Neuron (in vitro differentiated cells): ENCODE data around the gene NOS1AP.

ENCODE experiments used
- H2AFZ ChIP-seq: one replicate; pipeline ENCODE4 v1.6.1; 2013; ENCODE audit warnings: low read depth, mild to moderate bottlenecking, inconsistent platforms, low read length, moderate library complexity
- H3K27me3 ChIP-seq: one replicate; pipeline ENCODE4 v1.6.1; 2013; ENCODE audit warnings: low read length; ENCODE audit not compliant: insufficient read depth
- H3K36me3 ChIP-seq: one replicate; pipeline ENCODE4 v1.6.1; 2013; ENCODE audit warnings: low read length; ENCODE audit not compliant: insufficient read depth
- H3K4me1 ChIP-seq: one replicate; pipeline ENCODE4 v1.6.1; 2013; ENCODE audit warnings: low read length; ENCODE audit not compliant: insufficient read depth
- H3K4me3 ChIP-seq: 2 replicates; pipeline ENCODE4 v1.5.1; 2013; ENCODE audit warnings: mild to moderate bottlenecking, low read length, moderate library complexity
- H3K9me3 ChIP-seq: one replicate; pipeline ENCODE4 v1.6.1; 2013; ENCODE audit warnings: low read length

The NOS1AP gene

GRCh38 chr1:162359523-162360236, 290.2 kb downstream of the NOS1AP start:
- no peaks in the 10 kb centered on the region for H3K27me3 ChIP-seq
- H3K4me1 ChIP-seq, result peaks cover 13% of the 10 kb centered on the region
- H3K36me3 ChIP-seq, result peaks cover 21% of the 10 kb centered on the region
- no peak overlapping the region for H2AFZ ChIP-seq
- no peaks in the 10 kb centered on the region for H3K9me3 ChIP-seq
- no peak overlapping the region for H3K4me3 ChIP-seq

- Histone ChIP-seq H3K4me3 (no peak overlapping the region), H2AFZ (no peak overlapping the region), H3K36me3 (peaks cover 18% of the 10 kb centered on the region), H3K27me3 (no peaks in the 10 kb centered on the region), H3K9me3 (no peaks in the 10 kb centered on the region), H3K4me1 (peaks cover 13% of the 10 kb centered on the region)
These were observed 290.9 kb downstream of the NOS1AP start for GRCh38 chr1:162360237-162360873.

GRCh38 chr1:162360874-162361260, 291.4 kb downstream of the NOS1AP start:
- Histone ChIP-seq H3K4me1 (peaks cover 13% of the 10 kb centered on the region), H3K9me3 (no peaks in the 10 kb centered on the region), H3K36me3 (peaks cover 13% of the 10 kb centered on the region), H3K27me3 (no peaks in the 10 kb centered on the region), H3K4me3 (no peak overlapping the region), H2AFZ (no peak overlapping the region)

GRCh38 chr1:162361349-162361748, 291.9 kb downstream of the NOS1AP start:
- H3K36me3 ChIP-seq, result peaks cover 11% of the 10 kb centered on the region
- no peaks in the 10 kb centered on the region for H3K27me3 ChIP-seq
- no peaks in the 10 kb centered on the region for H3K9me3 ChIP-seq
- H3K4me3 ChIP-seq, result no peak overlapping the region
- H2AFZ ChIP-seq, result no peak overlapping the region
- H3K4me1 ChIP-seq, result peaks cover 13% of the 10 kb centered on the region

- peaks cover 20% of the 10 kb centered on the region for H3K36me3 ChIP-seq
- H3K4me3 ChIP-seq, result no peak overlapping the region
- peaks cover 2% of the 10 kb centered on the region for H3K4me1 ChIP-seq
- H3K27me3 ChIP-seq, result no peaks in the 10 kb centered on the region
- no peaks in the 10 kb centered on the region for H3K9me3 ChIP-seq
- no peak overlapping the region for H2AFZ ChIP-seq
These were observed 294.3 kb downstream of the NOS1AP start for GRCh38 chr1:162363823-162364222.

GRCh38 chr1:162364498-162364897, 295.0 kb downstream of the NOS1AP start:
- Histone ChIP-seq H2AFZ (no peak overlapping the region), H3K4me3 (no peak overlapping the region), H3K4me1 (no peaks in the 10 kb centered on the region), H3K9me3 (no peaks in the 10 kb centered on the region), H3K36me3 (peaks cover 23% of the 10 kb centered on the region), H3K27me3 (no peaks in the 10 kb centered on the region)

- Histone ChIP-seq H3K9me3 (no peaks in the 10 kb centered on the region), H3K4me3 (no peak overlapping the region), H2AFZ (no peak overlapping the region), H3K36me3 (peaks cover 26% of the 10 kb centered on the region), H3K4me1 (no peaks in the 10 kb centered on the region), H3K27me3 (no peaks in the 10 kb centered on the region)
These were observed 296.0 kb downstream of the NOS1AP start for GRCh38 chr1:162365284-162366020.

GRCh38 chr1:162366149-162366548, 296.7 kb downstream of the NOS1AP start:
- Histone ChIP-seq H3K27me3 (no peaks in the 10 kb centered on the region), H3K4me1 (no peaks in the 10 kb centered on the region), H2AFZ (no peak overlapping the region), H3K4me3 (no peak overlapping the region), H3K36me3 (peaks cover 26% of the 10 kb centered on the region), H3K9me3 (no peaks in the 10 kb centered on the region)

GRCh38 chr1:162366671-162367070, 297.2 kb downstream of the NOS1AP start:
- H3K4me1 ChIP-seq, result no peaks in the 10 kb centered on the region
- no peaks in the 10 kb centered on the region for H3K9me3 ChIP-seq
- H3K27me3 ChIP-seq, result no peaks in the 10 kb centered on the region
- H3K36me3 ChIP-seq, result peaks cover 22% of the 10 kb centered on the region
- H2AFZ ChIP-seq, result no peak overlapping the region
- no peak overlapping the region for H3K4me3 ChIP-seq

GRCh38 chr1:162367073-162367472, 297.6 kb downstream of the NOS1AP start:
- H3K9me3 ChIP-seq, result no peaks in the 10 kb centered on the region
- no peak overlapping the region for H2AFZ ChIP-seq
- H3K4me3 ChIP-seq, result no peak overlapping the region
- peaks cover 22% of the 10 kb centered on the region for H3K36me3 ChIP-seq
- no peaks in the 10 kb centered on the region for H3K27me3 ChIP-seq
- H3K4me1 ChIP-seq, result no peaks in the 10 kb centered on the region

- Histone ChIP-seq H3K4me1 (no peaks in the 10 kb centered on the region), H3K36me3 (peaks cover 22% of the 10 kb centered on the region), H2AFZ (no peak overlapping the region), H3K4me3 (no peak overlapping the region), H3K9me3 (no peaks in the 10 kb centered on the region), H3K27me3 (no peaks in the 10 kb centered on the region)
These were observed 298.3 kb downstream of the NOS1AP start for GRCh38 chr1:162367772-162368171.

- Histone ChIP-seq H2AFZ (no peak overlapping the region), H3K4me3 (no peak overlapping the region), H3K36me3 (peaks cover 22% of the 10 kb centered on the region), H3K4me1 (no peaks in the 10 kb centered on the region), H3K27me3 (no peaks in the 10 kb centered on the region), H3K9me3 (no peaks in the 10 kb centered on the region)
These were observed 299.0 kb downstream of the NOS1AP start for GRCh38 chr1:162368451-162368850.

GRCh38 chr1:162369571-162369970, 300.1 kb downstream of the NOS1AP start:
- Histone ChIP-seq H3K36me3 (peaks cover 22% of the 10 kb centered on the region), H3K4me1 (no peaks in the 10 kb centered on the region), H2AFZ (no peak overlapping the region), H3K27me3 (no peaks in the 10 kb centered on the region), H3K4me3 (no peak overlapping the region), H3K9me3 (no peaks in the 10 kb centered on the region)
